RKO (cell line): ENCODE measurements around the gene SMAD6.

Experiments used
- DNase-seq: peaks from one replicate; pipeline ENCODE4 v3.0.0-alpha.2; 2016; ENCODE audit warnings: low spot score

SMAD6 gene

DNA sequence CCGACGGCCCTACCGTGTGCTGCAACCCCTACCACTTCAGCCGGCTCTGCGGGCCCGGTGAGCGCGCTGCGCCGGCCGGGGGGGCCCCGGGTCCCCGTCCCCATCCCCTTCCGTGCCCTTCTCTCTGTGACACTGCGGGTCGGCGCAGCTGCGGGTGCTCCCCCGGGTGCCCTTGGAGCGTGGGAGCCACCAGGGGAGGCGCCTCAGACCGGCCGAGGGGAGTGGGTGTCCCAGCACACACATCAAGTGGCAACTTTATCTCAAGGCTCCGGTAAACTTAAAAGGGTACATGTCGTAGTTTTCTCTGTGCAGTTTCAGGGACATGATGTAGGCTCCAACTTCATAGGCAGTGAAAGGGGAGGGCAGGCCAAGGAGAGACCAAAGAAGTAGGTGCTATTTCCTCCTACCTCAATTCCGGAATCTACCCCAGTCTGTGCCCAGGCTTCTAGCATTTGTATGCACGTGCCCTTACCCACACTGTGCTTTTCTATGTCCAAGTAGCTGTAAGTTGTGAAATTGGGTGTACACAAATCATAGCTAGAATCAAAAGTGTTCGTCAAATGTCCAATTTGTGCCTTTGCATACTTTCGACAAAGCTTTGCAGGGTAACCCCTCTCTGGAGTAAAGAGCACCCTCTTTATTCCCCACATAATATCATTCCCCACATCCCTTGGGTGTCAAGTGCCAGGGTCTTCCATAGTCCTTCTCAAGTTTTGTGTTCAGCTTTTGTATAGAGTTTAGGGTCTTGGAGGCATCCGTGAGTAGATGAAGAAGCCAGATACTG, 2.2 kb downstream of the SMAD6 start:
- no peak for DNase-seq

DNA sequence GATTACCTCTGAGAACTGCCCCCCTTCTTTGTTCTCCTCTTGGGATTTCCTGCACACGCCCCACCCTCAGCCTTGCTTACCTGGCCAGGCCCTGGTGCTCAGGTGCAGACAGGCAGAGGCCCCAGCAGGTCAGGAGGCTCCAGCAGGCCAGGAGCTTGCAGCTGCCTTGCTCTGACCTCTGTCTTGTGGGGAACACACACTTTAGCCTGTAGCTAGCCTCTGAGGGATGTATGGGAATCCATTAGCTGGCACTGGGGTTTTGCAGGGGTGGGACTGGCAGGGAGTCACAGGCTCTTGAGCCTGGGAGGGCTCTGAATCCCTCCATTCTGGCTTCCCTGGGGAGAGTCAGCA, 2.7 kb downstream of the SMAD6 start:
- no peak for DNase-seq

DNA sequence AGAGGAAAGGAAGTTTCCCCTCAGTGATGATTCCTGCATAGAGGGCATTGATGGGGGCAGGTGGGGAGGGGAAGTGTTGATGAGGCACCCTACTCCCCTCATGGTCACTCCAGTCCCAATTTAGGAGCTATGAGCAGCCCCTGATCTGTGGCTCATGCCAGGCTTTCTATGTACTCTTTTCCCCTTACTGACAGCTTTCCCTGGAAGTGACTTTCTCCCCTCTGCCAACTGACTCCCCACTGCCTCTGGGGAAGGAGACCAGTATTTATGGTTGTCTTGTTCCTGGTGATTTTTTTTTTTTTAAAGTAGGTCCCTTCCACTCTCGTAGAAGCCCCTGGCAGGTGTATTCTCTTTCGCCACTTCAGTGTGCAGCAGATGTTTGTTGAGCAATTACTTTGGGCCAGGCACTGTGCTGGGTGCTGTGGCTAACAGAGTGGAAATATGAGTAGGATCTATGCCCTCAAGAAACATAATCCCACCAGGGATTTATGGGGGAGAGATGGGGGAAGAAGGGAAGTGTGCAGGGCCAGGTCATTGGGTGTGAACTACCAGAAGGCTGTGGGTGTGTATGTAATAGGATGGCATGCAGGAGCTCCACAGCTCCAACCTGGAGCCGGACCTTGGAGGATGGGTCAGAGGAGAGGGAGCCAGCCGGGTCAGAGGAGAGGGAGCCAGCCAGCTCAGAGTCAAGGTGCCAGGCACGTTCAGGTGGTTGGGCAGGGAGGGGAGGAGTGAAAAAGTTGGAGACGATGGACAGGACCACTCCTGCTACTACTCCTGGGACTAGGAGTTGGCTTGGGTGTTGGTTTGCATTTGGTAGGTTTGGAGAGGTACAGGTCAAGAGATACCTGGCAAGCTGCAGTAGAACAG, 3.5 kb downstream of the SMAD6 start:
- DNase-seq, result no peak

DNA sequence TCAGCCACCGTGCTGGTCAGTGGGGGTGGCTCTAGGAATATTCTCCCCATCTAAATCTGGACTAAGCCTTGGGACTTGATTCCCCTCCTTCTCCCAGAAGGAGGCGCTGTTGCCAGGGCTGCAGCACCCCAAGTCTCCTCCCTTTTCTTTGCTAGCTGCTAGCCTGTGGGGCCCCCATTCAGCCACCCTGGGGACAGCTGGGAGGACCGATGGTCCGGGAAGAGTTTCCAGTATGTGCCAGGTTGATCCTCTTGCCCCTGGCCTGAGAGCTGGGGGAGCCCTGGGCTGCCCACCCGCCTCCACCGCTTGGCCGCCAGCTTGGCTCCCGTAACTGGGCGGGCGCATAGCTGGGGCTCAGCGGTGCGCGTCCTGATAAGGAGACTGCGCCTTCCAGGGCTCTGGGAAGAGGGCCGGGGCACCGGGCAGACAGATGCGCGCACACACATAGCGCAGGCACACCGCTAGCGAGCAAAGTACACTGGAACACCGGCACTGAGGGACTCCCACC, 4.2 kb downstream of the SMAD6 start:
- no peak for DNase-seq

DNA sequence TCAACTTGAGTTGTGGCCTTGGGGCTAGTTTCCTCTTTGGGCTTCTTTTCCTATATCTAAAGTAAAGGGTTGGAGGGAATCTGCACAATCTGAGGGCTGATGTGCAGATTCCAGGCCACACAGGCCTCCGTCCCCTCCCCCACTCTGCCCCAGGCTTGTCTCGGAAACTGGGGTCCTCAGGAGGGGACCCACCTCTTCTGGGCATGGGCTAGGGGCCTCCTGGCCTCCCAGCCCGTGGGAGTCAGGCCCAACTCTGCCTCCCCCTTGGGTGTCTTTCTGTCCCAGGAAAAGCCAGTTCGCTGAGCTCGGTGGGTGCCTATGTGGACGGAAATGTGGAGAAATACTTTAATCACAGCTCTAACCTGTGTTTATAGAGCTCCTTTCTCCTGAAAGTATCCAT, 4.8 kb downstream of the SMAD6 start:
- DNase-seq, result no peak

DNA sequence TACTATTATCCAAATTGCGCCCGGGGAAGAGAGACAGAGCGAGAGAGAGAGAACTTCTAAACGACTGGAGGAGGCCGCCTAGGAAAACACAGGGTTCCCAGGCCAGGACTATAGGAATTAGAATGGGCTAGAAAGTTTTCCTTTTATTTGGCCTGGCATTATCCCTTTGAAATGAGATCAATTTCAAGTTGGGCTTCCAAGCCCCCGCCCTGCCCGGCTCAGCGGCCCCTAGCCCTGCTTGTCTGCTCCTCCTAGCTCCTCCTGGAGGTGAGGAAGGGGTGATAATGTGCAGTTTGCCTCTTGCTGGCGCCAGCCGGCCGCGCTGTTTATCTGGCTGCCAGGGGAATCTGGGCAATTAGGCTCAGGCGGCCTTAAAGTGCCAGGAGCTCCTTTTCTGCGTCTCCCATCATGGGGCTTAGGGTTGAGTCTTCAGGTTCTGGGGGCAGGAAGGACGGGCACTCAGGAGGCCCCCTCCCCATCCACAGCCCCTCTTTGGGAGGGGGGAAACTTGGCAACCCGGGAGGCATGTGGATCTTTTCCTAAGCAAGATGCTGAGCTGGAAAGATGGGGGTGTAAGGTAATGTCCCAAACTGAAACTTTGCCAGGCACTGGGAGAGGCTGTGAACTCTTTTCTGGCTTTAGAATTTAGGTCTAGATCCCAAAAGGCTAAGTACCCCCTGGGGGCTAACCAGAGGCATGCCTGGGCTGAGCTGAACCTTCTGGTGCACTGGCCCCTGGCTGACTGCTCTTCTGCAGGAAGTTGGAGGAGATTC, 5.5 kb downstream of the SMAD6 start:
- no peak for DNase-seq

DNA sequence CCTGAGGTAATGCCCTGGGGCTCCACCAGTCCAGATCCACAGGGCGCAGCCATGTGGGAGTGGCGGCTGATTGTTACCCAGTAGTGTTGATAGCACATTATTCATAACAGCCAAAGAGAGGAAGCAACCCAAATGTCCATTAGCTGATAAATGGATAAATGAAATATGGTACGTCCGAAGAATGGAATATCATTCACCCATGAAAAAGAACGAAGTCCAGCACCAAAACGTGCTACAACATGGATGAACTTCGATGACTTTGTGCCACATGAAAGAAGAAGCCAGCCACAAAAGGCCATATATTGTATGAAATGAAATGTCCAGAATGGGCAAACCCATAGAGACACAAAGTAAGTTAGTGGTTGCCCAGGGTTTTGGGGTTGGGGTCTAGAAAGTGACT, 6.4 kb downstream of the SMAD6 start:
- no peak for DNase-seq

DNA sequence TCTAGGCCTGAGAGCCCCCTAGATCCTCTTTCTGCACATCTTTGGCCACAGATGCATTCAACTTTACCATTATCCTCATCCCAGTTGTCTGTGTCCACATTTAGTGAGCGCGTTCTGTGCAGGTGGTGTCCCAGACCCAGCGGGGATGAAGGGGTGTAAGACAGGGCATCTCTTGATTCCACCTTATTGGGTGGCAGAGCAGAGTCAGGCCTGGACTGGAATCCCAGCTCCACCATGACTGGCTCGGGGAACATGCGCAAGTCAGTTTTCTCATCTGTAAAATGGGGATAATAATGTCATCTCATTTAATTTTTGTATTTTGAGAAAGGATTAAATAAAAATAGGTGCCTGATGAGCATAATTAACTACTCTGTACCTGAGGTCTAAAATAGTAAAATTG, 7.8 kb downstream of the SMAD6 start:
- no peak for DNase-seq

DNA sequence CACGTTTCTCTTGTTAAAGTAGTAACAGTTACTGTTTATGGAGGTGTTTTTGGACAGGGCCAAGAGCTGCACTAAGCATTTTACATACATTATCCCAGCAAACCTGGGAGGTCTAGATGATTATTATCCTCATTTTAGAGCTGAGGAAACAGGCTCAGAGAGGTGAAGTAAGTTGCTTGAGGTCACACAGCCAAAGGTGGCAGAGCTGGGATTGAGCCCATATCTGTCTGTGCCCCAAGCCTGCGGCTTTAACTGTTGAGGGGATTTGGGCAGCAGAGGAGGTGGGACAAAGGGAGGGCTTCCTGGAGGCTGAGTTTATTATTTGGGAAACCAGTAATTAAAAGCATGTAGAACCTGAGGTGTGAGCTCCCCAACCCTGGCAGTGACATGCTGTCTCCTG, 9.2 kb downstream of the SMAD6 start:
- DNase-seq, result no peak

DNA sequence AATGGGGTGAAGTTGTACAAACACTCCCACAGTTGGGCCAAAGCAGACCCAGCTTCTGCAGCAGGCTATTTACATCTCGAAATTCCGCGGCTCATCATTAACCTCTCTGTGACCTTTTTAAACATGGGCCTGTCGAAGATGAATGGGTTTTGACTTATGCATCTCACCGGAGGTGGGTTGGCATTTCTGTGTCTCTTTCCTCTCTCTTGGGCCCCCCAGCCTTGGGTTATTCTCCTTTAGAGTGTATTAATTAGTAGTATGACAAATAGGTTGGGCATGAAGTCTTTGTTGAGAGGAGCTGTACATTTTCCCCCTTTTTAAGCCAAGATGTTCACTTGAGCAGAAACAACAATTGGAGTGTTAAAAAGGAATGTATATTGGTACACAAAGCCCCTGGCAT, 9.8 kb downstream of the SMAD6 start:
- DNase-seq, result no peak

DNA sequence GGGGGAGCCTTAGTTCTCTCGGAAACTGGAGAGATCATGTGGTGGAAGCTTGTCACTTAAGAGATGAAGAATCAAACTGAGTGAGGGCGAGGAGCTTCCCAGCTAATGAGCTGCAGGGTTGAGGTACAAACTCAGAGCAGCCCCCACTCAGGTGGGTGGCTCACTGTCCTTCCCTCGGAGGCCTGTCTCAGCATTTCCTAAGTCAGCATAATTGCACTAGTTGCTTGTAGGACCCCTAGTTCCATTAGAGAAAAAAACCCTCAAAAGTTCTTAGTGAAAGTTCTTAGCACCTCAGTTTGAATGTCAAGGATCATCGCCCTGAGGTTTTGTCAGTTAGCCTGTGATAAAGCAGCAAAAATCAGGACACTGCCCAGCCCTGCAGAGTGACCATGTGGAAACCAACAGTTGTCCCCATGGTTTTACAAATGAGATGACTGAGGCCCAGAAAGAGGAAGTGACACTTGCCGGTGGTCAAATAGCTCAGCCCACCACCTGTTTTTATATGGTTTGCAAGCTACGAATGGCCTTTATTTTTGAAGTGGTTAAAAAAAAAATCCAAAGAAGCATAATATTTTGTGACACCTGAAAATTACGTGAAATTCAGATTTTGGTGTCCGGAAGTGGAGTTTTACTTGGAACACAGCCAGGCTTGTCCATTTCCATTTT, 11.9 kb downstream of the SMAD6 start:
- no peak for DNase-seq

DNA sequence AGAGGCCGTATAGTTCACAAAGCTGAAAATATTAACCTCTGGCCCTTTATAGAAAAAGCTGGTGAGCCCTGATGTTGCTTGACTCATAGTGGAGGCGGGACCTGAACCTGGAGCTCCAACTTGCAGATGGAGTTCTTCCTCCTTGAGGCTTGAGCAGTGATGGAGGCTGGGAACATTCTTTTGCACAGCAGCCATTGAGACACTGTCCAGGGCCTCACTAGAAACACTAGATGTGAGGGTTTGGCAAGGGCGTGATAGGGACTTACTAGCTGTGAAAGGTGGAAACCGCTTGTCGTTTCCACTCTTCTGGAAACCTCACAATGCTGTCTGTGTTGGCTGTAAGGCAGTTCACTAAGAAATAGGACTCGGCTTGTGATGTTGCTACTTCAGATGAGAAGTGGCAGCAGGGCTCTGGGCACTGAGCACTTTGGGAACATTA, 12.5 kb downstream of the SMAD6 start:
- DNase-seq, result no peak

DNA sequence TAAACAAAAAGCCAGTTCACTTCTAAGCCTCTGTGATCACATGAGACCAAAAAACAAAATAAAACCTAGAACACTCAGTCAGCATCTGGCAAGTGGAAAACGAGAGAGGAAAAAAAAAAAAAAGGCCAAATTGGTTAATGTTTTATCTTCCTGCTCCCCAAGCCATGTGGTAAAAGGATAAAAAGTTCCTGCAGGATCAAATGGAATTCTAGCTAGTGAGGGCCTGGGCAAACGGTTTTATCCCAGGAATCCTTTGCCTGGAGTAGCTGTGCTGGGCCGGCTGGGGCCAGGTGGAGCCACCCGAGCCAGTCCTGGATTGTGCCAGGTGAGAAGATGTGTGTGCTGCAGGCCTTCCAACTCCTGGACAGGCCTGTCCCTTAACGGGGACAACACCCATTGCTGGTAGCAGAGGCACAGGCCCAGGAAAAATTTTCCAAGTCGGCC, 13.2 kb downstream of the SMAD6 start:
- DNase-seq, result no peak

DNA sequence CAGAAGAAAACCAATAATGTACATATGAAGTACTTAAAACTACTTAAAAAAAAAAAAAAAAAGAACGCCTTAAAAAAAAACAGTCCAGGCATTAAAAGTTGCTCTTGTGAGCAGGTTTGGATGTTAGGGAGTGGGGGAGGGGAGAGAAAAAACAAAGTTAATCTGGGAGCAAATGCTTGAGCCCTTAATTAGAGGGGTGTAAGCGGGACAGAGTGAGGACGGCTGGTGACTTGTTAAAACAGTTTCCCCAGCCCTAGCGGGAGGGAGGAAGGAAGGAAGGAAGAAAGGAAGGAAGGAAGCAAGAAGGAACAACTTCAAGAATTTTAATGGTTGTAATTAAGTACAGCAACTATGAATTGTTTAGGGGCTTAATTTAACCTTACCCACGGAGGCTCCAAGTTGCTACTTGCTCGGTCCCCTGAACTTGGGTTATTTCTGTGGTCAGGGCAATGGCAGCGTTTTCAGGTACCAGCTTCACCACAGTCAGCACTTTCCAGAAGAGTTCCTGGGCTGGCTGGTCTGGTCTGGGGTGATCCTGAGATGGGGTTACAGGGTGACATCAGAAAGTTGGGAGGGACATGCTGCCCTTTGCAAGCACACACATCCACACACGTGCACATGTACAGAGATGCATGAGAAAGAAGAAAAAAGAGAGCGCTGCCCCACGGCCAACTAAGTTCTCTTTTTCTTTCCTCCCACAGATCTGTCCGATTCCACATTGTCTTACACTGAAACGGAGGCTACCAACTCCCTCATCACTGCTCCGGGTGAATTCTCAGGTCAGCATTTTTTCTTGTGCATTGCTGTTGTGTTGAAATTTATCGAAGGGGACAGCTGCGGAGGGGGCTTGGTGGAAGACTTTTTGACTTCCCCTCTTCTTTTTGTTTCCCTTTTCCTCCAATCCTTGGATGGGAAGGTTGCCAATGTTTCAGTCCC, 14.0 kb downstream of the SMAD6 start:
- no peak for DNase-seq

DNA sequence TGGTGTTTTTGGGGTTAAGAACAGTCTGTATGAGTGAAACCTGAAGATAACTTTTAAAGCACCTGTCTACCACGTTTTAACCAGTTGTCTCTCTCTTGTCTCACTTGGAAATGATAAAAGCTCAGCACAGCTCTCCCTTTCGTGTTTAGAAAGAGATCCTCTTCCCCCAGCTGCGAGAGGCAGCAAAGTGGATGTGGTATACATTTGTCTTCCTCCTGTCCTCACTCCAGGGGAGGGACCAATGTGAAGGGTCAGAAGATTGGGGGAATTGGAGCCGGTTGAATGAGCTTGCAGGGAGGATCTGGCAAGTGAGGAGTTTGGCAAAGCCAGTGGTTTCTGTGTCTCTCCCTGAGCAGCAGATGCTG, 14.6 kb downstream of the SMAD6 start:
- DNase-seq, result no peak

DNA sequence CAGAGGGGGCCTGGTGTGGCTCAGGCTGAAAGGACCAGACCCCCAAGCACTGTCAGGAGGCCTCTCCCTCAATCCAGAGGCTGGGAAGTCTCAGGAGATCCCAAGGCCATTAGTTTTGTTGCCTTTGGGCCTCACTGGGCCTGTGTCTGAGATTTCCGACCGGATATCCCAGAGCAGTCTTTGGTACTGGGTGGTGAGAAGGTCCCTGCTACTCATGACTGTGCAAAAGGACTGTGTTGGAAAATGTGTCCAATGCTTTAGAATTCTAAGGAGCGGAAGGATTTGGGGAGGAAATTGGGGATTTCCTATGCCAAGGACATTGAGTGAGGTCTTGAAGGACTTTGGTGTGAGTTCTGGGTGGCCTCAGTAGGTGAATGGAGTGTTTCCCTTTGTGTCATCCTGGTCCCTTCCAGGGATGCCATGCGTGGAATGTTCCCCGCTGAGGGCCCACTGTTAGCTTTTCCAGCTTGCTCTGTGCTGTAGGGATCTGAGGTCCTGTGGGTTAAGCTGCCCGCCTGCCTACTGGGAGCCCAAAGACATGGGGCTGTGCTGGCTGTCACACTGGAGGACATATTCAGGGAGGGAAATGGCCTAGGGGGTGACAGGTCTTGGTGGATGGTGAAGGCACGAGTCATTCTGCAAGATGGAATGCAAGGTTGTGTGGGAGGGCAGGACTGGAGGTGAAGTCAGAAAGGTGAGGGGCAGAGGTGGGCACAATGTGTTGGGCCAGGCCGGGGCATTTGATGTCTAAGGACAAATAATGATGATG, 16.4 kb downstream of the SMAD6 start:
- no peak for DNase-seq

DNA sequence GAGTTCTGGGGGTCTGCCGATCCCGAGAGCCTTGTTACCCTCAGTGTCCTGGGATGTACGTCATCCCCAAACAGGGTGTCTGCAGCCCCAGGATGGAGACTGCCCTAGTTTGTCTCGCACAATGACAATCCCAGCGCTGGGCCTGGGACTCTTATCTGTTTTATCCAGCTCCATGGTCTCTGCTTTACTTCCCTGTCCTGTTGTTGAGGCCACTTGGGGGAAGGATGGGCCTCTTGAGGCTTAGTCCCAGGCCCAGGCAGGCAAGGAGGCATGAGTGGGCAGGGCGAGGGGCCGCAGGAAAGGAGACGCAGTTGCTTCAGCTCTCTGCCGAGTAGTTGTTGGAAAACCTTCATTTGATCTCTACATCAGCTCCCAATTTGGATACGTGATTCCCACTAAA, 17.4 kb downstream of the SMAD6 start:
- no peak for DNase-seq

DNA sequence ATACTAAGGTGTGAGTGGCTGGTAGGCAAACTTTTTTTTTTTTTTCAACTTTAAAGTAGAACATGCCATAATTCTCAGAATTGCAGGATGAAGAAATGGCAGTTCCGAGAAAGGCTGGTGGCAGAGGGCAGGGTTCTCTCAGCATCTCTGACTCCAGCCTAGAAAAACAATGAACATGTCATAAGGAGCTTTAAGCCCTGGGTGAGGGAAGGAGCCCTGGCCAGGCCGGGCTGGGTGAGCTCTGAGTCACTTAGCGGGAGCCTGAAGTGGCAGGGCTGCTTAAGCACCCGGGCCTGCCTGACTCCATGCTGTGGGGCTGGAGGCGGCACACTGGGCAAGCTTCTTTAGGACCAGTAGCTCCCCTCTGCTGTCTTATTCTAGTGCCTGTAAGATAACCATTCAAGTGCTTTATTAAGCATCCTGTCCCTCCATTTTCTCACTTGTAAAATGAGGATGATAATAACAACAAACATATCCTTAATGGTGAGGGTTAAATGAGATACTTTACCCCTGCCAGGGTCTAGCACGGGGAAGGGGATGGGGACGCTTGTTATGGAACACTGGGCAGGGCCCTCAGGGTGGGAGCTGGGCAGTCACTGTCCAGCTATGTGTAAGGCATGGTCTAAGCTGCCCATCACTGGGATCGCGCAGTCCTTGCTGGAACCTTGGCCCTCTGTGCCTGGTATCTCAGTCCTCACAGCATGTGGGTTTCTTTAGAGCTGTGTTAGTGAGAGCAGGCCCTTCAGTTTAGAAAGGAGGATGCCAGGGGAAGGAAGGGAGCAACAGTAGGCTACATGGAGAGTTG, 18.4 kb downstream of the SMAD6 start:
- peak; percentile 33 for DNase-seq

DNA sequence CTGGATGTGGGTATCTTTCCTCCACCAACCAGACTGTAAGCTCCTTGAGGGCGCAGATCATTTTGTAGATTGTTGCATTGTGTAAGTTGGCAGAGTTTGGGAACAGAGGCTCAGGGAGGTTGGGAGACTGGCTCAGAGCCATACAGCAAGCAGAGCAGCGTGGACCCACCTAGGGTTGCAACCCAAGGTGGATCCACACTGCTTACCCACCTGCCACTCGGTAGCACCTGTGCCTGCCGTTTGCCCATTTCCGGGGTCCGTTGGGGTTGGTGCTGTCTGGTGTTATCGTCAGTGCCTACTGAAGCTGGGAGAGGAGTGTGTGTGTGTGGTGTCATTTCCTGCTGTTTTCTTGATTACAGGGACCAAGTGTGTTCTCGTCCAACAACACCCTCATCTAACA, 19.0 kb downstream of the SMAD6 start:
- DNase-seq, result no peak
